Upper lobe of left lung (tissue), 6 donors: ENCODE results near the gene UNC80. TPM values are rescaled to one million over a fixed set of nuclear protein-coding genes. Genes with fewer than 3 reads are reported as not detected.
"Not testable (repeated sequence)": the region's sequence is repeated elsewhere in the genome, so short reads cannot be mapped to it uniquely, and the experiment has no call there.

Experiments
- ATAC-seq, 2 donors: fragments of 200-7000 bp; cut with Tn5 transposase; one replicate each; pipeline ENCODE4 v1.9.1; 2022; ENCODE audit warnings: mild to moderate bottlenecking in 2 of 2, moderate library complexity in 2 of 2; ENCODE audit not compliant: low FRiP score in 2 of 2
- DNase-seq, 2 donors: peaks; one replicate each; pipeline ENCODE4 v3.0.0-alpha.2; 2019 to 2020
- H3K27ac ChIP-seq, 4 donors: fragments of 200-600 bp; sonication (generic); one replicate each; pipeline ENCODE4 v1.5.1; 2016 to 2019
- H3K27me3 ChIP-seq, 4 donors: fragments of 200-600 bp; sonication (generic); one replicate each; pipeline ENCODE4 v1.5.1; 2017 to 2019
- H3K36me3 ChIP-seq, 4 donors: fragments of 200-600 bp; sonication (generic); one replicate each; pipeline ENCODE4 v1.5.1; 2016 to 2019
- H3K4me1 ChIP-seq, 4 donors: fragments of 200-600 bp; sonication (generic); one replicate each; pipeline ENCODE4 v1.5.1; 2018 to 2019
- H3K4me3 ChIP-seq, 4 donors: fragments of 200-600 bp; sonication (generic); one replicate each; pipeline ENCODE4 v1.5.1; 2017 to 2019; ENCODE audit warnings: mild to moderate bottlenecking in 2 of 4, moderate library complexity in 1 of 4
- H3K9me3 ChIP-seq, 4 donors: fragments of 200-600 bp; sonication (generic); one replicate each; pipeline ENCODE4 v1.5.1; 2018 to 2019
- CTCF ChIP-seq, 6 experiments: fragments of 450-650 bp in 4 of 6; fragments of 200-600 bp in 2 of 6; sonication (generic) in 2 of 6; IDR thresholded peaks; one replicate each; pipeline ENCODE4 v1.5.1; 2016 to 2019; ENCODE audit warnings: antibody characterized with exemption in 6 of 6
- EP300 ChIP-seq, 4 donors: sonication (generic); formaldehyde crosslinking; IDR thresholded peaks; one replicate each; pipeline ENCODE4 v1.5.1; 2017; ENCODE audit warnings: antibody characterized with exemption in 4 of 4, control low read depth in 2 of 4
- POLR2A ChIP-seq, 4 donors: fragments of 450-650 bp; IDR thresholded peaks; one replicate each; pipeline ENCODE4 v1.5.1; 2016 to 2017; ENCODE audit warnings: antibody characterized with exemption in 4 of 4, mild to moderate bottlenecking in 2 of 4
- POLR2AphosphoS5 ChIP-seq, 2 donors: sonication (generic); formaldehyde crosslinking; IDR thresholded peaks; one replicate each; pipeline ENCODE4 v1.5.1; 2017; ENCODE audit warnings: antibody characterized with exemption in 2 of 2
- WGBS, 2 donors: methylation state at CpG; one replicate each; pipeline ENCODE4 v1.1.5; 2017 to 2018; 5-methylcytosine and 5-hydroxymethylcytosine counted together
- total RNA-seq, 6 donors: library from RNA; depleted of rRNA in 4 of 6; stranded (reverse); fragments of >200 nt in 4 of 6; gene quantifications; one replicate each; pipeline versions ENCODE4 v1.1.0 to v1.2.1, GENCODE V29; 2016 to 2021
- donor health status: DM: no; HTN: no; CAD: no; lungs with moderate emphysema.
- donor health status: DM: no; HTN: yes; CAD: no; lungs with severe emphysema.

UNC80 gene
- total RNA-seq, 6 donors from 2014 or later, result under 0.01 to 0.39 (median 0.13) TPM; not detected in 1

DNA sequence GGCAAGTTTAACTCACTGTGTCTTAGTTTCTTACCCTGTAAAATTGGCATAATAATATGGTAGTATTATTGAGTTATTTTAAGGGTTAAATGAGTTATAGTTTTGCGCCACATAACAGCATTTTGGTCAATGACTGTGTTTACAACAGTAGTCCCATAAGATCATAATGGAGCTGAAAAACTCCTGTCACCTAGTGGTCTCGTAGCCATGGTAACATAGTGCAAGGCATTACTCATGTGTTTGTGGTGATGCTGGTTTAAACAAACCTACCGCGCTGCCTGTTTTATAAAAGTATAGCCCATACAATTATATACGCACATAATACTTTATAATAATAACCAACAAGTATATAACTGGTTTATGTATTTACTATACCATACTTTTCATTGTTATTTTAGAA lies 15.8 kb downstream of the UNC80 start:
- Histone ChIP-seq H3K36me3 (no peaks in the 10 kb centered on the region), H3K4me1 (peaks cover 0 to 3% (median 0%) of the 10 kb centered on the region in 4 donors), H3K27me3 (no peaks in the 10 kb centered on the region), H3K9me3 (no peaks in the 10 kb centered on the region), H3K27ac (no peak overlapping the region), H3K4me3 (no peak overlapping the region)
- DNase-seq, result no peak
- no peak for ATAC-seq
- WGBS, 2 donors, result 95 to 98% methylated on average over 5 of the region's 5 CpGs
- no peak for TF ChIP-seq CTCF (IDR thresholded peaks at IDR 0.05)
- TF ChIP-seq EP300 (IDR thresholded peaks at IDR 0.05), result no peak

DNA sequence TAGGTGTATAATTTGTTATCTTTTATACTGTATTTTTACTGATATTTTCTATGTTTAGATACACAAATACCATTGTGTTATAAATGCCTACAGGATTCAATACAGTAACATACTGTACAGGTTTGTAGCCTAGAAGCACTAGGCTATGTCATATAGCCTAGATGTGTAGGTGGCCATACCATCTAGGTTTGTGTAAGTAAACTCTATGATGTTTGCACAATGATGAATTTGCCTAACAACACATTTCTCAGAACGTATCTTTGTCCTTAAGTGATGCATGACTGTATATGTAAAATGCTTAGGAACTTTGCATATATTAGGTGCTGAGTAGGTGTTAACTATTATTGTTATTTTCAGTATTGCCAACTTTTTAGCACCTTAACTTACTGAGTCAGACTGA lies 17.3 kb downstream of the UNC80 start:
- H3K27me3 ChIP-seq, result no peaks in the 10 kb centered on the region
- WGBS, 2 donors, result 55 to 71% methylated on average over 1 of the region's 1 CpG
- H3K4me1 ChIP-seq, result peaks cover 0 to 3% (median 0%) of the 10 kb centered on the region in 4 donors
- no peaks in the 10 kb centered on the region for H3K36me3 ChIP-seq
- TF ChIP-seq POLR2AphosphoS5 (IDR thresholded peaks at IDR 0.05) (no peak), POLR2A (IDR thresholded peaks at IDR 0.05) (no peak), EP300 (IDR thresholded peaks at IDR 0.05) (no peak), CTCF (IDR thresholded peaks at IDR 0.05) (no peak)
- ATAC-seq, result no peak
- H3K9me3 ChIP-seq, result no peaks in the 10 kb centered on the region
- DNase-seq, result no peak
- no peak overlapping the region for H3K27ac ChIP-seq
- H3K4me3 ChIP-seq, result no peak overlapping the region

DNA sequence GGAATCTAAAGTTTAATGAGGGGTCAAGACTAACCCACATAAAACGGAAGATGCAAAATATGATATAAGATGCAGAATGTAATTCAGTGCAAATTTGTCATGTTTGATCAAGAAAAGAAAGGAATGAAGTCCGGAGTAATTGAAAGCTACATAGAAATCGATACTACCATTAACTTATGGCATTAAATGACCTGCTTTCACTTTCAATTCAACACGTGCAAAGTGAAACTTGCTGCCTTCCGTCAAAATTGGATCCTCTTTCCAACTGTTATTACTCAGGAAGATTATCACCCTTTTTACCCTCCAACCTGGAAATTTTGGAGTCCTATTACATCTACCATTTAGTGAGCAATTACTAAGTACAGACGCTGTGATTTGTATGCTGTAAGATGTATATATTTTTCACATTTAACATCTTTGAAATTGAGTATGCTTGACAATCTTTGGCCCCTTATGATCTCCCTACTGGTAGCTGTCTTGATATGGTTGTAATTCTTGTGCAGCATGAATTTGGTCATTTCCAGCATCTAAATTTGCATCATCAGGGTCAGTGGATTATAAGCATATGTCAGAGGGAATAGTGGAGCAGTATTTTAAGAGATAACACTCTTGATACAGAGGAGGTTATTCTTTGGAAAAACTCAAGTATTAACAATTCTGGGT lies 18.6 kb downstream of the UNC80 start:
- Histone ChIP-seq H3K4me1 (peaks cover 0 to 3% (median 0%) of the 10 kb centered on the region in 4 donors), H3K36me3 (no peaks in the 10 kb centered on the region), H3K27ac (no peak overlapping the region), H3K4me3 (peak overlapping the region in 2 of 4 donors; percentile 9 to 18), H3K9me3 (no peaks in the 10 kb centered on the region), H3K27me3 (no peaks in the 10 kb centered on the region)
- DNase-seq, result no peak
- 58 to 59% methylated on average over 6 of the region's 6 CpGs for WGBS, 2 donors
- TF ChIP-seq CTCF (IDR thresholded peaks at IDR 0.05), result no peak
- TF ChIP-seq EP300 (IDR thresholded peaks at IDR 0.05), result no peak
- no peak for TF ChIP-seq POLR2A (IDR thresholded peaks at IDR 0.05)
- no peak for TF ChIP-seq POLR2AphosphoS5 (IDR thresholded peaks at IDR 0.05)
- no peak for ATAC-seq

DNA sequence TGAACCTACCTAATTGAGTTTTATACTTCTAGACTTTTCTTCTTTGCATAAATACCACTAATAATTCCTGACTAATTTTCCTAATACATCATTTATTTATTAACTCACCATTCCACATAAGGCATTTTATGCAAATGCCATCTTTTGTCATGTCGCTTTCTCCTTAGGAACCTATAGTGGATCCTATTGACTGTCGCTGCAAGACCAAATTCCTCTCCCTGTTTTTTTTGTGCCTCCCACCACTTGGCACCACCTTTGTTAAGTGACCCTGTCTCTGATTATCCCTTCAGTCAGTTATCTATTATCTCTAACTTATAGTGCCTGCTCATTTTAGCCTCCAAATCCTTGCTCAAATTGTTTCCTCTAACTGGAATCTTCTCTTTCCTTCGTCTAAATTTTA lies 19.5 kb downstream of the UNC80 start:
- Histone ChIP-seq H3K4me3 (no peak overlapping the region), H3K27ac (no peak overlapping the region), H3K27me3 (no peaks in the 10 kb centered on the region), H3K9me3 (no peaks in the 10 kb centered on the region), H3K4me1 (peaks cover 0 to 3% (median 0%) of the 10 kb centered on the region in 4 donors), H3K36me3 (no peaks in the 10 kb centered on the region)
- WGBS, 2 donors, result 86% methylated on average over 3 of the region's 3 CpGs
- no peak for DNase-seq
- TF ChIP-seq POLR2AphosphoS5 (IDR thresholded peaks at IDR 0.05), result no peak
- no peak for TF ChIP-seq EP300 (IDR thresholded peaks at IDR 0.05)
- no peak for TF ChIP-seq CTCF (IDR thresholded peaks at IDR 0.05)
- no peak for TF ChIP-seq POLR2A (IDR thresholded peaks at IDR 0.05)
- ATAC-seq, result no peak

- H3K36me3 ChIP-seq, DNase-seq, ATAC-seq, H3K27me3 ChIP-seq, H3K4me3 ChIP-seq, H3K4me1 ChIP-seq, H3K9me3 ChIP-seq, H3K27ac ChIP-seq: not testable (repeated sequence)
- 85 to 100% methylated on average over 2 to 4 of the region's 4 CpGs for WGBS, 2 donors
Observed at GRCh38 chr2:209795425-209795824, 23.8 kb downstream of the UNC80 start.
